ENCODE results near the gene LIPG.

DNA sequence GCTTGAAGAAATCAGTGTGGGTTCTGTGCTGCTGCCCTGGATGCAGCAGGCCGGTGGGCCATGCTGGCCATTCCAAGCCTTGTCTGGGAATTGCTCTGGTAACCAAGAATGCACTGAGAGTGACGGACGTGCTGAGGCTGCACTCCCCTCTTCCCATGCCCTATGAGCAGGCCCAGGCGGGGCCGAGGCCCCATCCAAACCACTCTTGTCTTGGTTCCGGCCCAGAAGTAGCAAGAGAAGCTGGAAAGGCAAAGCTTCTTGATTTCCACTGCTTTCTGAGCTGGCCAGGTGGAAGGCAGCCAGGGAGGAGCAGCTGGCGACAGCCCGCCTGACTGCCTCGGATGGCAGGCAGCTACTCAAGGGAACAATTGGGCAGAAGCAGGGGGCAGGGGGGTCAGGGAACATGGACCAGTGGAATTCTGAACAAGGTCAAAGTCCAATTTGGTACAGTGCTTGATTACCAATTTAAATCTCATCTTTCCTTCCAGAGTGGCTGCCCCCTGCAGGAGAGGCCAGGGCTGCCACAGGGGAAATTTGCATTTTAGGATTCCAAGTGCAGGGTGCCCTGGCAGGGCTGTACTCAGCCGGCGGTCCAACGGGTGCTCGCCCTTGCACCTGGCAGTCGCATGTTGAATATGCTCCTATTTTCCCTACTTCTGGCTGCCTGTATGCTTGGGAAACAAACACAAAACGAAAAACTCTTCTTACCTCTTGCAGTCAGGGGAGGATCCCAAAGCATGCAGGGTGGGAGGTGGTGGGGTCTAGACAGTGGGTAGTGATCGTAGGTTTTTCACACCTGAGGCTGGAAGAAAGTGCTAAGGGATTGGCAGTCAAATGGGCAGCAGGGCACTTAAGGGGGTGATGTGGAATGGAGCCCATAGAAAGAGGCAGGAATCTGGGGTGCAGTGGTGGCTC, 67.3 kb downstream of the LIPG start:
- TF ChIP-seq, protein P1, sequence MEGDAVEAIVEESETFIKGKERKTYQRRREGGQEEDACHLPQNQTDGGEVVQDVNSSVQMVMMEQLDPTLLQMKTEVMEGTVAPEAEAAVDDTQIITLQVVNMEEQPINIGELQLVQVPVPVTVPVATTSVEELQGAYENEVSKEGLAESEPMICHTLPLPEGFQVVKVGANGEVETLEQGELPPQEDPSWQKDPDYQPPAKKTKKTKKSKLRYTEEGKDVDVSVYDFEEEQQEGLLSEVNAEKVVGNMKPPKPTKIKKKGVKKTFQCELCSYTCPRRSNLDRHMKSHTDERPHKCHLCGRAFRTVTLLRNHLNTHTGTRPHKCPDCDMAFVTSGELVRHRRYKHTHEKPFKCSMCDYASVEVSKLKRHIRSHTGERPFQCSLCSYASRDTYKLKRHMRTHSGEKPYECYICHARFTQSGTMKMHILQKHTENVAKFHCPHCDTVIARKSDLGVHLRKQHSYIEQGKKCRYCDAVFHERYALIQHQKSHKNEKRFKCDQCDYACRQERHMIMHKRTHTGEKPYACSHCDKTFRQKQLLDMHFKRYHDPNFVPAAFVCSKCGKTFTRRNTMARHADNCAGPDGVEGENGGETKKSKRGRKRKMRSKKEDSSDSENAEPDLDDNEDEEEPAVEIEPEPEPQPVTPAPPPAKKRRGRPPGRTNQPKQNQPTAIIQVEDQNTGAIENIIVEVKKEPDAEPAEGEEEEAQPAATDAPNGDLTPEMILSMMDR (optimal IDR thresholded peaks at IDR 0.05 in 1 of 3, IDR thresholded peaks at IDR 0.05 in 1 of 3, conservative IDR thresholded peaks at IDR 0.05 in 1 of 3; ENCODE audit: extremely low read depth in 1 of 3, insufficient read depth in 2 of 3, low read length in 3 of 3): peak; percentile 24 to 45 (median 35)
- TF ChIP-seq EZH2 (IDR thresholded peaks at IDR 0.05; ENCODE audit: low read length): no peak

Data from keratinocyte (primary cell).